ENCODE data around the gene TMEM63A.
A peak's percentile ranks its signal among the peaks of the same experiment; 100 is the strongest.

The TMEM63A gene

DNA sequence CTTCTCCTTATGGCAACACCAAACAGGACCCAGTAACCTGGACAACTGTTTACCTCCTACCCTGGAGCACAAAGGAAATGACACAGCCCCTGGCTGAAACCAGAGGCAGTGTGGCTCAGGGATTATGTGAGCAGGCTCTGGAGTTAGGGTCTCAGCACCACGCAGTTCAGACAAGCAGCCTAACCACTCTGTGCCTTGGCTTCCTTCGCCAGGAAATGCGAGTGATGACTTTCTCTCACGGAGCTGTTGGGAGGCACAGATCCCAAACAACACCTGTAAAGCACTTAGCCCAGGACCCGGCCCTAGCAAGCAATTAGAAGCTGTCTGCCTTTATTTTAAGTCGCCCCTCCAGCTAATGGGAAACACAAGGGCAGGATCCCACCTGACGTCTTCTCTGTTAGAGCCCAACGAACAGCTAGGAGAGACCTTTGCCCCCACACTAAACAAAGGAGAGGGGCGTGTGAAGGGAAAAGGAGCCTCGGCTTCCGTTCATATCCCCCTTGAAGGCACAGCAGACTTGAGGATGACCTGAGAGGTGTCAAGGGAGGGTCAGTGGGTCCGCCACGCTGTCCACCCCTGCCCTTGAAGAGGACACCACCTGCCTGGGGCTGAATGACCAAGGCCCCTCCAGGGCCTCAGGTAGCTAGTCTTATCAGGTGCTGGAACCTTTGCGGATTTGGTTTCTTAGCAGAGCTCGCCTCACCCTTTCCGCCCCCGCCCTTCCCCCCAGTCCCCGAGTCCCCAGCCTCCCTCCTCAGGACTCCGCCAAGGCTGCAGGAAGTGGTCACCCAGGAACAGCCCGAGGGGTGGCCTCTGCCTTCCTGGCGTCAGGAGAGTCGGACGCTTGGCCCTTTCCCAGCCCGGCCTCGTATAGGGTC, 860 bp downstream of the TMEM63A start:
- TF ChIP-seq, protein P1, sequence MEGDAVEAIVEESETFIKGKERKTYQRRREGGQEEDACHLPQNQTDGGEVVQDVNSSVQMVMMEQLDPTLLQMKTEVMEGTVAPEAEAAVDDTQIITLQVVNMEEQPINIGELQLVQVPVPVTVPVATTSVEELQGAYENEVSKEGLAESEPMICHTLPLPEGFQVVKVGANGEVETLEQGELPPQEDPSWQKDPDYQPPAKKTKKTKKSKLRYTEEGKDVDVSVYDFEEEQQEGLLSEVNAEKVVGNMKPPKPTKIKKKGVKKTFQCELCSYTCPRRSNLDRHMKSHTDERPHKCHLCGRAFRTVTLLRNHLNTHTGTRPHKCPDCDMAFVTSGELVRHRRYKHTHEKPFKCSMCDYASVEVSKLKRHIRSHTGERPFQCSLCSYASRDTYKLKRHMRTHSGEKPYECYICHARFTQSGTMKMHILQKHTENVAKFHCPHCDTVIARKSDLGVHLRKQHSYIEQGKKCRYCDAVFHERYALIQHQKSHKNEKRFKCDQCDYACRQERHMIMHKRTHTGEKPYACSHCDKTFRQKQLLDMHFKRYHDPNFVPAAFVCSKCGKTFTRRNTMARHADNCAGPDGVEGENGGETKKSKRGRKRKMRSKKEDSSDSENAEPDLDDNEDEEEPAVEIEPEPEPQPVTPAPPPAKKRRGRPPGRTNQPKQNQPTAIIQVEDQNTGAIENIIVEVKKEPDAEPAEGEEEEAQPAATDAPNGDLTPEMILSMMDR (IDR thresholded peaks at IDR 0.05; ENCODE audit: low read depth, low read length), result no peak
- no peak for DNase-seq (ENCODE audit: extremely low read depth, low read depth)

DNA sequence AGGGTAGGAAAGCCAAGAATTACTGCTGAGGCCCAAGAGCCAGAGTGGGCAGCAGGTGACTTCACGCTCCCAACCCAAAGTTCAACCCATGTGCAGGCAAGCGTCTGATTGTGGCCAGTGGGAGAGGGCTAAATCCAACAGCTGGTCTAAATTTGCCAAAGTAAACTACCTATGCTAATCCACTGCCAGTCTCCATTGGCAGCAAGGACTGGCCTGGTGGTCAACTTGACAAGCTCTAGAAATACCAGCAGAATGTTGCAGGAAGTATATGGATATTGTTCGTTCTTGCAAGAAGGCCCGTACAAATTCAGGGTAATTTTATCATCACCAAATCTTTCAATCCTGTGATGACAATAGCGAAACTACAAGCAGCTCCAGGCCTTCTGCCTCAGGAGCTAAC, 1.5 kb downstream of the TMEM63A start:
- TF ChIP-seq, protein P1 (IDR thresholded peaks at IDR 0.05; ENCODE audit: low read depth, low read length), result no peak
- no peak for DNase-seq (ENCODE audit: extremely low read depth, low read depth)

DNA sequence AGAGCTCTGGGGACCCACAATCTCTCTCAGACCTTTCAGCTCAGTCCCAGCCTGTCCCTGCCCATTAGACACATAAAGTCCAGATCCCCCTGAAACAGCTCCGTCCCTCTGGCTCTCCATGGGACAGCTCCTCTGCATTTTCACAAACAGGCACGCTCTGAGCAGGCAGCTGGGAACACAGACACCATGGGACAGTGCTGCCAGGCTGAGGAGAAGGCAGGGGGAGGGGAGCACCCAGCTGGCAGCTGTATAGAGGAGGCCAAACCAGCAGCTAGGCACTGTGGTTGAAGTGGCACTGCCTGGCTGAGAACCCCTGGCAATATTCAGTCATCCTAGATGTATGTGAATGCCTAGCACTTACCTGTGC, 2.0 kb downstream of the TMEM63A start:
- TF ChIP-seq, protein P1 (IDR thresholded peaks at IDR 0.05; ENCODE audit: low read depth, low read length), result no peak
- no peak for DNase-seq (ENCODE audit: extremely low read depth, low read depth)

DNA sequence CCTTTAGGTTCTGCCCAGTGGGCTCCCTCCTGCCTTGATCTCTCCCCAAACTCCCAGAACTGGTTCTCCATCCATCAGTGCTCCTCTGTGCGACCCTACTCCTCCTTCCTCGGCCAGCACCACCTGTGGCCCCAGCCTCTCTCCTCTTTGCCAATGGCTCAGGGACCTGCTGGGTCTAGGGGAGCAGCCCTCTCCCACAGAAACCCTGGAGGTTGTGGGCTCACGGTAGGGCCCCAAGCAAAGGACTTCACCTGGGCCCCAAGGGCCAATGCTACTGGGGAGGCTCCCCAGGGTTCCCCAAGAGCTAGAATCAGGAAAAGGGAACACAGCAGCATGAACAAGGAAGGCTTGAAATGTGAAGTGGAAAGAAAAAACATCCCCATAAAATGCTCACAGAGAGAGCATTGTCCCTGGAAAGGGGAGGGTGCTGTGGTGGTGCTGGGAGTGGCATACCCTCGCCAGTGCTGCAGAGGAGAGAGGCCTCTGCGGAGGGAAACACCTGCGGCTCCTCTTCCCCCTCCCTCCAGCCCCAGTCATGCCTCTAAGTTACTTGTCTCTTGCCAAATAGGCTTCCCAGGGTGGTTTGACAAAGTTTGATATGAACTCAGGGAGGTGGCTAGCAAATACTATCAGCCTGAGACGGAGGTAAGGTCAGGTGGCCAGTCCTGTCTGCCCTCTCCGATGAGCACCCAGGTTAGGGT, 2.5 kb downstream of the TMEM63A start:
- TF ChIP-seq, protein P1 (IDR thresholded peaks at IDR 0.05; ENCODE audit: low read depth, low read length), result no peak
- no peak for DNase-seq (ENCODE audit: extremely low read depth, low read depth)

DNA sequence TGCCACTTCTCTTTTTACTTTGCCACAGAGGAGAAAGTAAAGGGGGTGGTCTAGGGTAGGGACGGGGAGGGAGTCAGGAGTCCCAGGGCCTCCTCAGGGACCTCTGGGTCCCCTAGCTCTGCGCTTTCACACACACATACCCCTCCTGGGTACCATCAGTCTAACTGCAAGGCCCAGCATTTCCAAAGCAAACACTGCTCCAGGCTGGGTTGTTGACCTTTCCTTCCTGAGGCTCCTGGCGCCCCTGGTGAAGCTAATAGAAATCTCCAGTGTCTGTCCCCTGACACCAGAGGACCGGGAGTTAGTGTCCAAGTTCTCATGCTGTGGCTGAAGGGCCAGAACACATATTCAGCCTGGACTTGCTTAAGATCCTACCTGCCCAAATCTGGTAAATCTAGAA, 3.9 kb downstream of the TMEM63A start:
- no peak for DNase-seq (ENCODE audit: extremely low read depth, low read depth)
- TF ChIP-seq, protein P1 (IDR thresholded peaks at IDR 0.05; ENCODE audit: low read depth, low read length), result no peak

DNA sequence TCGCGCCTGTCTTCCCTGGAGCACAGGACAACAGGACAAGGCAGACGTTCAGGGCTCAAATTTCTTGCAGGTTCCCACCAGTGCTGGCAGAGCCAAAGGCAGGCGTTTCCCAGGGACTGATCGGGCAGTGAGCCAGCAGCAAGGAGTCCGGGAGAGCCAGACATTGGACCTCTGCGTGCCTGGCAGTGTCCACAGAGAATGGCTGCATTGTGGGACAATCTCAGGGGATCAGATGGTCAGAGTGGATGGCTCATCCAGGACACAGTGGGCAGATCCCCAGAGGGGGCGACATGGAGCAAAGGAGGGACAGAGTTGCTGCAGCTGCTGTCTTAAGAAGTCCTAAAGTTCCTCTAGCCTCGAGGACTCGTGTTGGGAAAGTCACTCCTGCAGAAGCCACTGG, 4.6 kb downstream of the TMEM63A start:
- TF ChIP-seq, protein P1 (IDR thresholded peaks at IDR 0.05; ENCODE audit: low read depth, low read length), result peak; percentile 56
- DNase-seq (ENCODE audit: extremely low read depth, low read depth), result peak; percentile 22

DNA sequence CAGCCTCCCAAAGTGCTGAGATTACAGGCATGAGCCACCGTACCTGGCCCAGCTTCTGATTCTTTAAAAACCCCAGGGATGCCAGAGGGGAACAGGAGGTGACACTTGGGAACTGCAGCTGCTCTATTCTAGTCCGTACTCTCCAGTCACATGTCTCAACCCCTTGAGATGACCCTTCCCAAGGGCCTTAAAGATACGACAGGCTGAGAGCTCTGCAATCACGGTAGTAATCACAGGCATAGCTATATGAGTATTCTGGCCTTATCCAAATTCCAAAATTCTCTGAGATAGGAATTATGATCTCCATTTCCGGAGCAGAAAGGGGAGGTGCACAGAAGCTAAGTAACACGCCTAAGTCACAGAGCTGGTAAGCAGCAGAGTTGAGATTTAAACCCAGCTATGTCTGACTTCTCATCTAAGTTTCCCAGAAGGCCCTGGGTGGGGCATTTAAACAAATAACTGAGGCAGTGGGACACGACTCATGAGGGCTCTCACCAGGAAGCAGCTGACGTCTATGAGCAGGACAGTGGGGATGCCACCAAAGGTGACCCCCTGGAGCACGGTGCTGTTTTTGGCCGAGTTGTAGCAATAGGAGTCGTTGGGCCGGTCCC, 5.2 kb downstream of the TMEM63A start:
- TF ChIP-seq, protein P1 (IDR thresholded peaks at IDR 0.05; ENCODE audit: low read depth, low read length), result no peak
- no peak for DNase-seq (ENCODE audit: extremely low read depth, low read depth)
